NT2/D1 (cell line): ENCODE measurements around the gene STX8.

Source experiments
- SUZ12 ChIP-seq: IDR thresholded peaks from 2 replicates; pipeline ENCODE4 v1.6.1; 2011; ENCODE audit not compliant: insufficient read length, insufficient read depth; ENCODE audit errors: extremely low read depth
- YY1 ChIP-seq: IDR thresholded peaks from 2 replicates; pipeline ENCODE4 v1.6.1; 2011; ENCODE audit not compliant: insufficient read length, insufficient read depth
- ZNF274 ChIP-seq: IDR thresholded peaks from 2 replicates; pipeline ENCODE4 v1.6.1; 2011; ENCODE audit warnings: mild to moderate bottlenecking, low read depth, low read length

- TF ChIP-seq YY1: no peak
- no peak for TF ChIP-seq ZNF274
- no peak for TF ChIP-seq SUZ12
These were observed 275.9 kb downstream of the STX8 start for GRCh38 chr17:9299695-9300094.
